Right atrium auricular region (tissue), 2 donors: Measurements from ENCODE around the gene JAKMIP1. TPM values are rescaled to one million over a fixed set of nuclear protein-coding genes. Genes with fewer than 3 reads are reported as not detected.

Source experiments
- DNase-seq: peaks from one replicate; pipeline ENCODE4 v3.0.0-alpha.2; 2019; ENCODE audit warnings: low spot score
- H3K27ac ChIP-seq, 2 donors: fragments of 200-600 bp; sonication (generic); 1 replicate in 1 of 2; 2 replicates in 1 of 2; pipeline ENCODE4 v1.5.1; 2016 to 2019
- H3K27me3 ChIP-seq, 2 donors: fragments of 200-600 bp; sonication (generic); one replicate each; pipeline versions ENCODE4 v1.5.1 to v1.6.0; 2017 to 2019
- H3K36me3 ChIP-seq: fragments of 200-600 bp; sonication (generic); one replicate; pipeline ENCODE4 v1.5.1; 2016
- H3K4me1 ChIP-seq, 2 donors: fragments of 200-600 bp; sonication (generic); one replicate each; pipeline versions ENCODE4 v1.5.1 to v1.6.0; 2017 to 2019
- H3K4me3 ChIP-seq, 2 donors: fragments of 200-600 bp; sonication (generic); 1 replicate in 1 of 2; 2 replicates in 1 of 2; pipeline ENCODE4 v1.5.1; 2017 to 2019; ENCODE audit warnings: mild to moderate bottlenecking in 1 of 2, moderate library complexity in 1 of 2
- H3K9me3 ChIP-seq, 2 donors: fragments of 200-600 bp; sonication (generic); one replicate each; pipeline ENCODE4 v1.5.1; 2019
- total RNA-seq, 2 donors: library from RNA; depleted of rRNA; stranded (reverse); fragments of >200 nt; gene quantifications; one replicate each; pipeline ENCODE4 v1.1.0, GENCODE V29; 2016
- TF ChIP-seq, protein P1 (sequence below), 2 donors: fragments of 200-600 bp; sonication (generic); IDR thresholded peaks; one replicate each; pipeline ENCODE4 v1.5.1; 2019; ENCODE audit warnings: antibody characterized with exemption in 2 of 2

Gene JAKMIP1
- total RNA-seq, 2 donors from 2014 or later: 0.30 to 0.59 TPM

DNA sequence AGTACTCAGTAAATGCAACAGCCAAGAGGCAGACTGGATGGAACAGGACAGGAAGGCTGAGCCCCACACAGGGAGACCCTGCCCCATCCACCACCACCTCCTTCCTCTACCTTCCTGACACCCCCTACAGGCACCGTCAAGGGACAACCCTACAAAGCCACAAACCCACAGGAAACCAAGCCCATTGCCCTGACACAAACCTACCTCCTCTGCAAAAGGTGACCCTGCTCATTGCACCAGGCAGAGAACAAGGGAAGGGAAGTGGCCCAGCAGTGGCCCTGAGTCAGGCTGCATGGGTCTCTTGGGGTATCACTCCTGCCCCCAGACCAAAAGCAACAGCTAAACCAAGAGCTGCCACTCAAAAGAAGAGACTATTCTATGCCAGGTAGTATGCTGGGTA, 21.0 kb downstream of the JAKMIP1 start:
- TF ChIP-seq, protein P1, sequence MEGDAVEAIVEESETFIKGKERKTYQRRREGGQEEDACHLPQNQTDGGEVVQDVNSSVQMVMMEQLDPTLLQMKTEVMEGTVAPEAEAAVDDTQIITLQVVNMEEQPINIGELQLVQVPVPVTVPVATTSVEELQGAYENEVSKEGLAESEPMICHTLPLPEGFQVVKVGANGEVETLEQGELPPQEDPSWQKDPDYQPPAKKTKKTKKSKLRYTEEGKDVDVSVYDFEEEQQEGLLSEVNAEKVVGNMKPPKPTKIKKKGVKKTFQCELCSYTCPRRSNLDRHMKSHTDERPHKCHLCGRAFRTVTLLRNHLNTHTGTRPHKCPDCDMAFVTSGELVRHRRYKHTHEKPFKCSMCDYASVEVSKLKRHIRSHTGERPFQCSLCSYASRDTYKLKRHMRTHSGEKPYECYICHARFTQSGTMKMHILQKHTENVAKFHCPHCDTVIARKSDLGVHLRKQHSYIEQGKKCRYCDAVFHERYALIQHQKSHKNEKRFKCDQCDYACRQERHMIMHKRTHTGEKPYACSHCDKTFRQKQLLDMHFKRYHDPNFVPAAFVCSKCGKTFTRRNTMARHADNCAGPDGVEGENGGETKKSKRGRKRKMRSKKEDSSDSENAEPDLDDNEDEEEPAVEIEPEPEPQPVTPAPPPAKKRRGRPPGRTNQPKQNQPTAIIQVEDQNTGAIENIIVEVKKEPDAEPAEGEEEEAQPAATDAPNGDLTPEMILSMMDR (IDR thresholded peaks at IDR 0.05): no peak
- H3K27ac ChIP-seq: no peak overlapping the region

DNA sequence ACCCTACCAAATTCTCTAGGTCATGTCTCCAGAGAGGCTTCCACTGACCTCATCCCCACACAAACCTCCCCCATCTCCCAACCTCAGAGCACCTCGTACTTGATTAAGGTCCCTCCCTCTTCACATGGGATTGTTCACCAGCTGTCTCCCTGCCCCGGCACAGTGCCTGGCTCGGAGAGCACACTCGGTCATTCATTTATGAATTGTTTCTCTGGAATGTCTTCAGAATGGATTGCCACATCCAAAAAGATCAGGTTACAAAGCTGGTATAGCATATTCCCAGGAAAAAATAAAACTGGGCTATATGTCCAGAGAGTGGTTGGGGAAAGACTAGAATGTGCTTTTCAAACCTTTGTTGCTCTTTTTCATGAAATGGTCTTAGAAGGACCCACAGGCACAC, 21.6 kb downstream of the JAKMIP1 start:
- no peak overlapping the region for H3K27ac ChIP-seq
- TF ChIP-seq, protein P1 (IDR thresholded peaks at IDR 0.05): no peak

More for the DNA sequence above, 21.0 kb downstream of the JAKMIP1 start:
- H3K9me3 ChIP-seq: peaks cover 0 to 16% of the 10 kb centered on the region in 2 donors
- no peak for DNase-seq
- H3K36me3 ChIP-seq: no peaks in the 10 kb centered on the region
- no peaks in the 10 kb centered on the region for H3K4me1 ChIP-seq
- no peaks in the 10 kb centered on the region for H3K27me3 ChIP-seq
- H3K4me3 ChIP-seq: no peak overlapping the region

DNA sequence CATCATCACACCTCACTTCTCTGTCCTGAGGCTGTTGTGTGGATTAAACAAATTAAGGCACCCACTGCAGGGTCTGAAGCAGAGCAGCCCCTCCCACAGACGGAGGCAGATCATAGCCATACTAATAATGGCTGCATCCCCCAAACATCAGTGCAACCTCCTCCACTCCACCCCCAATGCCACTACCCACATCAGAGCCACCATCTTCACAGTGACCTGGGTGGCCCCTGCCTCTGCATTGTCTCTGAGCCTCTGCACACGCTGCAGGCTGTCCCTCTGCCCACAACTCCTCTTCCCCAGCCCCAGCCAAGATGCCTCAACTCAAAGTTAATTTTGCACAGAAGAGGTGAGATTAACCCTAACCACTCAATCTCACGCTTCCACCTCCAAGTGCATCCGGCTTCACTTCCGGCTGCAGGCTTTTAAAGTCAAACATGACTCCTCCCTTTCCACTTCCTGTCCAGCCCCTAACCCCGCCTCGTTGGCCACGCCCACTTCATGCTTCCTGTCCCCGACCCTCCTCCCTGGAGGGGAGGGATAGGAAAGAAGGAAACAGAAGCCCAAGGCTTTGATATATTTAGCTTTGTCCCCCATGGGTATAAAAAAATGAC, 22.7 kb downstream of the JAKMIP1 start:
- H3K27ac ChIP-seq: no peak overlapping the region
- peaks cover 0 to 16% of the 10 kb centered on the region in 2 donors for H3K9me3 ChIP-seq
- TF ChIP-seq, protein P1 (IDR thresholded peaks at IDR 0.05): no peak
- no peaks in the 10 kb centered on the region for H3K27me3 ChIP-seq
- H3K4me3 ChIP-seq: no peak overlapping the region
- H3K4me1 ChIP-seq: no peaks in the 10 kb centered on the region
- DNase-seq: no peak
- no peaks in the 10 kb centered on the region for H3K36me3 ChIP-seq

More for the DNA sequence above, 21.6 kb downstream of the JAKMIP1 start:
- Histone ChIP-seq H3K4me1 (no peaks in the 10 kb centered on the region), H3K4me3 (no peak overlapping the region), H3K27me3 (no peaks in the 10 kb centered on the region), H3K36me3 (no peaks in the 10 kb centered on the region), H3K9me3 (peaks cover 0 to 16% of the 10 kb centered on the region in 2 donors)
- DNase-seq: no peak

DNA sequence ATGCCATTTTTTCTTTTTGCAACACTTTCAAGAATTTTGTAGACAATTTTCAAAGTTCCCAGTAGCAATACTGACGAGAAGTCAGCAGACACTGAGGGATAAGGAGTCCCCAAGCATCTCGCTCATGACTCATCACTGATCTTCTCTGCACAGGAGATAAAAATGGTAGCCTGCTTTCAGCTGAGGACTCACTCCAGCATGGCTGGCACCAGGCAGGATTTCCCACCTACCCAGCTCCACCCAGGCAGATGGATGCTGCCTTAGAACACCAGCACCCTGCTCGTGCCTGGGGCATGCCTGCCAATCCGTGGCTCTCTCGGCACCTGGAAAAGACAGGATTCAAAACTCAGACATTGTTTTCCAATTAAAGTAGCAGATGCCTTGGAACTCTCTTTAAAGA, 24.9 kb downstream of the JAKMIP1 start:
- Histone ChIP-seq H3K27ac (no peak overlapping the region), H3K36me3 (no peaks in the 10 kb centered on the region), H3K4me3 (no peak overlapping the region), H3K27me3 (no peaks in the 10 kb centered on the region), H3K9me3 (peaks cover 0 to 8% of the 10 kb centered on the region in 2 donors), H3K4me1 (no peaks in the 10 kb centered on the region)
- DNase-seq: no peak
- TF ChIP-seq, protein P1 (IDR thresholded peaks at IDR 0.05): no peak

DNA sequence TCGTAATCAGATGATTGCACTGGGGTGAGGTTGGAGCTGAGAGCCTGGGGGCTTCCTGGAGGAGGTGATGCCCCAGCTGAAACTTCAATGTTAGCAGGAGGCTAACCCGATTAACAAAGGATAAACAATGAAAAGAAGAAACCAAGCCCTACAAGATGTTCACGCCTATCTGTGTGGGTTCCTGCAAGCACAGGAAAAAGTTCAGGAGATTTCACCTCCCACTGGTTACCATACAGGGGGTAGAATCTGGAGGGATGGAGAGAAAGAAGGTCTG, 27.5 kb downstream of the JAKMIP1 start:
- no peak for DNase-seq
- Histone ChIP-seq H3K27ac (no peak overlapping the region), H3K4me1 (no peaks in the 10 kb centered on the region), H3K36me3 (no peaks in the 10 kb centered on the region), H3K27me3 (no peaks in the 10 kb centered on the region), H3K4me3 (no peak overlapping the region), H3K9me3 (no peaks in the 10 kb centered on the region)
- TF ChIP-seq, protein P1 (IDR thresholded peaks at IDR 0.05): no peak
